ENCODE results near the gene SHLD1.
"Not testable (repeated sequence)": the region's sequence is repeated elsewhere in the genome, so short reads cannot be mapped to it uniquely, and the experiment has no call there.

The SHLD1 gene, protein sequence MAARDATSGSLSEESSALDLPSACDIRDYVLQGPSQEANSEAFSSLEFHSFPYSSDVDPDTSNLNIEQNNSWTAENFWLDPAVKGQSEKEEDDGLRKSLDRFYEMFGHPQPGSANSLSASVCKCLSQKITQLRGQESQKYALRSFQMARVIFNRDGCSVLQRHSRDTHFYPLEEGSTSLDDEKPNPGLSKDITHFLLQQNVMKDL

DNA sequence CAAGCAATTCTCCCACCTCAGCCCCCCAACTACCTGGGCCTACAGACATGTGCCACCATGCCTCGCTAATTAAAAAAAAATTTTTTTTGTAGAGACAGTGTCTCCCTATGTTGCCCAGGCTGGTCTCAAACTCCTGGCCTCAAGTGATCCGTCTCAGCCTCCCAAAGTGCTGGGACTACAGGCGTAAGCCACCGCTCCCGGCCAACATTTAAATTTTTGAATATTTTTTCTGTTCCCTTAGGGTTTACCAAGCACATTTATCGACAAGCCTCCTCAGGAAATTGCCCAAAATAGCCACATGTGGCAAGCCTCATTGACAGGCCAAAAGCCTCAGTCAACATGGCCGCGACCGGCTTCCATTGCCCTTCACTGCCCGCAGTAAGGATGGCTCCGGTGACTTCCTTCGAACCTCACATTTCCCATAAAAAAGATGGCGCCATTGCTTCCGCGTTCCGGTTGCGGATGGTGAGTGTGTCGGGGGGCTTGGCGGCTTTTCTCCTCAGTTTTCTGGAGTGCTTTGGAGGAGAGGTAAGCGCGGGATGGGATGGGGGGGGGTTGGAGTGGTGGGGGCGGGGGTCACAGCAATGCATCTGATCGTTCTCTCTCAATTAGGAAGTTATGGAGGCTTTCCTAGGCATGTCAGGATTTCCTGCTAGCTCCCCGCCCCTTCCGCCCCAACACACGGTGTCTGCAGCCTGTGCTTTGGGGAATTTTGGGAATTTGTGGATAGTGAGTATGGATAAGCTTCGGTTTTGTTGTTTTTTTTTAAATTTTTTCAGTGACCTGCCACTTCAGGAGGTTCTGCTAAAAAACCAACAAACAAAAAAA, at the start of gene SHLD1:
TSS of gene SHLD1 (plus strand) at position 450 of the 828 bp plus-strand sequence. CDS start 22,465 bp downstream, outside the sequence.
- peak; percentile 94 to 97 for DNase-seq

DNA sequence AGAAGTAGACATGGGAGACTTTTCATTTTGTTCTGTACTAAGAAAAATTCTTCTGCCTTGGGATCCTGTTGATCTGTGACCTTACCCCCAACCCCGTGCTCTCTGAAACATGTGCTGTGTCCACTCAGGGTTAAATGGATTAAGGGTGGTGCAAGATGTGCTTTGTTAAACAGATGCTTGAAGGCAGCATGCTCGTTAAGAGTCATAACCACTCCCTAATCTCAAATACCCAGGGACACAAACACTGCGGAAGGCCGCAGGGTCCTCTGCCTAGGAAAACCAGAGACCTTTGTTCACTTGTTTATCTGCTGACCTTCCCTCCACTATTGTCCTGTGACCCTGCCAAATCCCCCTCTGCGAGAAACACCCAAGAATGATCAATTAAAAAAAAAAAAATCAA, 47.9 kb upstream of the SHLD1 start:
- DNase-seq, result not testable (repeated sequence)

DNA sequence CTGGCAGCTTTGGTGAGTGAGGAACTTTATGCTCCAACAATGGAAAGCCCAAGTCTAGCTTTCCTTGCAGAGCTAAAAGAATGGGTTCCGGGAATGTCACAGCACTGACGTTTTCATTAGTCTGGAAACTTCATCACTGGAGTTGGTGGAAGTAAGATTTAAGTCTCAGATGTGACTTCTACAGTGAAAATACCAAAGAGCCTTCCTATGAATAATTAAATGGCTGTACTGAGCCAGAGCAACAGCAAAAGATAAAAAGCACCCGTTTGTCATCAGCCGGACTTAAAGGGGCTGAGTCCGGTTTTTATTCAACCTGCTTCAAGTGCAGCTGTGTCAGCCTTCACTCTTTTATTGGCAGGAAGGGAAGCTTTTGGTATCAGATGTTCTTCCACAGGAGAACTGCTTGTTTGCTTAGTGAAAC, 46.5 kb upstream of the SHLD1 start:
- DNase-seq, result peak; percentile 38 to 54

DNA sequence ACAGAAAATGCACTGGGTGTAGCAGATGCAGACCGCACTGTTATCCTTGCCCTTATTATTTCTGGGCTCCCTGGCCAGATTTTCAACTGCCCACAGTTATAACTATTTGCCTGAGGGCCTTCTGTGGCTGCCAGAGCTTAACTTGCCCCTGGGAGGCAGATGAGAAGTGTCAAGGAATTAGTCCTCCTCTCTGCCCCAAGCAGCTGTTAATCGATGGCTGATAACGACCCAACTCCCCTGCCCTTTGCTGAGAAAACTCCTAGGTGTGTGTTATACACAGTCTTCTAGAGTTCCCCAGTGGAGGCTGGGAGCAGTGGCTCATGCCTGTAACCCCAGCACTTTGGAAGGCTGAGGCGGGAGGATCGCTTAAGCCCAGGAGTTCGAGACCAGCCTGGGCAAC, 44.4 kb upstream of the SHLD1 start:
- no peak for DNase-seq

DNA sequence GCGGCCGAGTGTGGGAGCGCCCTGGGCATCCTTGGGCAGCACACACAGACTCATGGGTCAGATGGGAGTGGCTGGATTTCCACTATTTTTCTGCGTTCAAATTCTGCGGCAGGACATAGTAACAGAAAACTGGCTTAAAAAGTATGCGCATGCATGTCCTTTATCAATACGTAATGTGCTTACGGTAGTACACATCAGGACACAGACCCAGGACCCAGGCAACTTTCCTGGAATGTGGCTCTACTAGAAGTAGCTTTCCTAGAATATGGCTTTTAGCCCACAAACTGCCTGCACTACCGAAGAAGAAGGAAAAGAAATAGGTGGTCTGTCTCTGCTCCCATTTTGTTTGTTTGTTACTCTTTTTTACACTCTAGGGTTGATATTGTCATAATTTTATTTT, 43.4 kb upstream of the SHLD1 start:
- DNase-seq, result no peak

DNA sequence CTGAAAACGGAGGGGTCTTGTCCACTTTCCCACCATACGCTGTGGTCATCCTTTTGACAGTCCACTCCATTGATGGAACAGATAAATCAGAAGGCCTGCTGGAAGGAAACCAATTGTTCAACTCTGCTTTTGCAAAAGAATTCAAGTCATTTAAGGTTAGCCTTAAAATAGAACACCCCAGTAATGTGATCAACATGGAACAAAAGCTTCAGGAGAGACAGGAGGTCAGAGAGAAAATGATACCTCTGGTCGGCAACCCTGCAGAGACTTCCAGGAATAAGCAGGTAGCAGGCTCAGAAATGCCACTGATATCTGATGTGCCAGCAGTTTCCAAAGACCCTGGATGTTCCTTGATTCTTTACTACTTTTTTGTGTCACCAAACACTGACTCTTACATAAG, 39.6 kb upstream of the SHLD1 start:
- DNase-seq, result no peak

DNA sequence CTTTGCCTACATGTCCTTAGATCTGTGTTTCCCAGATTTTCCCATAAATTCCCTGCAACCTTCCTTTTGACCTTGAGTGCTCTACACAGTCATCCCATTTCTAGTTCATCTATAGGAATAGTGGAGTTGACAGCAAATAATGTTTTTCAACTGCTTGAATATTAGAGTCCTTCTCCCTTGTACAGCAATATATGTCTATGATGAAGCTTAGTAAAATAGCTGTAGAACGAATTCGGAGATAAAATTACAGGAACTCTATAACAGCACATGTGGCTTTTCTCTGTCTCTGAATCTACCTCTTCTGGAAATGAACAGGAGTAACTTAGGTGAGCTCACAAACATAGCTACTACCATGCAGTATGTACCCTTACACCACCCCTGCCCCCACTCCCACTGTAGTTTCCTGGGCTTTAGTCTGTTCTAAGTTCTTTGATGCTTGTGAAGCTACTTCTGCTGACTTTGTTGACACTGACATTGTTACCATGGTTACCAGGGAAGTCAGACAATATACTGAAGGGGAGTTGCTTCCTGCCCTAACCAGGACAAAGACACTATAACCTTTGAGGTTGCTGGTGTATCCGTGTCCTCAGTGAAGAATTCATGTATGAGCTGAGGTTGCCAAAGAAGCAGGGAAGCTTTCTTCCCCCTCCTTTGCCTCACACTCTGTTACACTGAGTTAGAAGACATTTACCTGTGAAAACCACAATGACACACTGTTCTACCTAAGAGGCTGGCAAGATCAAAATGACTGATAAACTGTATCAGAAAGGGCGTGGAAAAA, 35.8 kb upstream of the SHLD1 start:
- peak in 1 of 2 experiments; percentile 40 for DNase-seq

DNA sequence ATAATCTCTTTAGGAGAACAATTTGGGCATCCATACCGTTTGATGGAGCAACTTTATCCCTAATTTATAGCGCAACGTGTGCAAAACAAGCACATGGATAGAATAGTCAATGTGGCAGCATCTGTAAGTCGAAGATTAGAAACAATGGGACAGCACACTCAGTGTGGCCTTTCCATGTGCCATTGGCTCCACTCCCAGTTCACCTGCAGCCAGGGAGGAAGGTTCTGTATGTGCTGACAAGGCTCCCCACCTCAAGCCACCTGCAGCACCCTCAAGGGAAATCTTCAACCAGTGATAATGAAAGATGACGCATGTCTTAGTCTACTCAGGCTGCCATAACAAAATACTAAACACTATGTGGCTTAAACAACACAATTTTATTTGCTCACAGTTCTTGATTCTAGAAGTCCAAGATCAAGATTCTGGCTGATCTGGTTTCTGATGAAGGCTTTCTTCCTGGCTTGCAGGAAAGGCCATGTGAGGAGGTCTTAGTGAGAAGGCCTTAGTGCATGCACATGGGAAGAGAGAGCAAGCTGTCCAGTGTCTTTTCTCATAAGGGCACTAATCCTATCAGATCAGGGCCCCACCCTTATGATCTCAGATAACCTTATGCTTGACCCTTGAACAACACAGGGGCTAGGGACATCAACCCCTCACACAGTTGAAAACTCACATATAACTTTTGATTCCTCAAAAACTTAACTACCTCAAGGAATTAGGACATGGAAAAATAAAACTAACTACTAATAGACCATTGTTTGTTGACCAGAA, 34.9 kb upstream of the SHLD1 start:
- no peak for DNase-seq

DNA sequence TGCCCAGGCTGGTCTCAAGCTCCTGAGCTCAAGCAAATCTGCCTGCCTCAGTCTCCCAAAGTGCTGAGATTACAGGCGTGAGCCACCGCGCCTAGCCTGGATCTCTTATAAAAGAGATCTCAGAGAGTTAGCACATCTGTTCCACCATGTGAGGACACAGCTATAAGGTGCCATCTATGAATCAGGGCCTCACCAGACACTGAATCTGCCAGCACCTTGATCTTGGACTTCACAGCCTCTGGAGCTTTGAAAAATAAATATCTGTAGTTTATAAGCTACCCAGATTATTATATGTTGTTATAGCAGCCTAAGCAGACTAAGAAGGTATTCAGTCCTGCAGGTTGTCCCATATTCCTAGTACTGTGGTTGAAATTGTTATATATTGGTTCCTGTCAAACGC, 33.2 kb upstream of the SHLD1 start:
- DNase-seq, result no peak

DNA sequence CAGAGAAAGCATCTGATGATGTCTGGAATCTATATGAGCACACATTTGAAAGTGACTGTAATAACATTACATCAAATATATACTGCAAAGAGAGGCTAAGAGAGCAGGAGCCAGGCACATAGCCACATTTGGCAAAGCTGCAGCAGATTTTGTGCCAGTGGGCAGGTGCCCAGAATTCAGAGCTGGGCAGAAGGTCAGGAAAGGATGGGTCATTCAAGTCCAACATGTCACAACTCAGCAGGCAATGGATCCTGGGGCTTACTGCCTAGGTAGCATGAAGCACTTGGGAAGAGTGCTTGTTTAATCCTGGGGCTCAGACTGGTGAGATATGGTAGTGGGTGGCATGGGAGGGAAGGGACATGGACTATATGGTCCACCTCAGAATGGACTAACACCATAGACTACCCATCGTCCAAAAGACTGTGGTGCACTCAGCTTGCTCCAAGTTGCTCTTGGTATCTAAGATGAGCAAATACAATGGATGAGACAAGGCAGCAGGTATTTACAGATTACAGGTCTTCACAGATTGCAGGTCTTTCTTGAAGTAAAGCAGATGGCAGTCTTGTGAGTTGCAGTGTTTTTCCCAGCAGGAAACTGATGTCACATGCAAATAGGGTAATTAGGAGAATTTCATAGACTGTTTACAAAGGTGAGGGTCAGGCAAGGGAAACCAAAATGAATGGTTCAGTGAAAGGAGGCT, 31.2 kb upstream of the SHLD1 start:
- DNase-seq, result no peak

DNA sequence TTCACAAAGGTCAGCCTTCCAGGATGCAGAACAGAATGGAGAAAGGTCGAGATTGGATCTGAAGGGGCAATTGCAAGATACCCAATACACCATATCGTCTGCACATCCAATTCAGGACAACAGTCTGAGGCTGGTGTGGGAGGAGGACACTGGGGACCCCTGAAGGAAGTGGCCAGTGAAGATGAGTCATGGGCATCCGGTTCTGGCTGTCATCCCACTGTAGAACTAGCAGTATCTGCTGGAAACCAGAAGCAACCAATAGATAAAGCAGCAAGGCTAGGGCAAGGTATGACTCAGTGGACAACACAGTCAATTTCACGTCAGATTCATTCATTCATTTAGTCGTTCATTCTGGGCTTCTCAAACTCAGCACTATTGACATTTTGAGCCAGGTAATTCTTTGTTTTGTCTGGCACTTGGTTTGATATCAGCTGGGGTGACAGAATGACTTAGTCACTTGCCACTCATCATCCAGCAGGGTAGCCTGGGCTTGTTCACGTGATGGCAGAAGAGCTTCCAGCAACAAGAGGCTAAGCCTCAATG, 30.3 kb upstream of the SHLD1 start:
- DNase-seq, result no peak

DNA sequence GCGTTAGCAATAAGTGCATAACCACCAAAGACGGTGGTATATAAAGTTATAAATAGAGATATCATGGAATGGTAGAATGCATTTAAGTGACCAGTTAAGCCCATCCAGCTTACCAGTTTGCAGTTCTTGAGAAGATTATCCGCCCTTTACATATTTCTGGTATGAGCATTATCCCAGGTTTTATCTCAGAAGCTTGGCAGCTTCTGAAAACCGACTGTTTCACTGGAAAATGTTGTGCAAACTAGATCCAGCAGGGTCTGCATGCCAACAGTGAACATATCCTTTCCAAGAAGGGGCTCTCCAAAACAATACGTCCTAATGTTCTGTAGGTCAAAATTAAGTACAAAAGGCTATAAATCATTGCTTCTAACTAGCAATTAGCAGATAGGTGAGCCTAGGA, 29.5 kb upstream of the SHLD1 start:
- DNase-seq, result no peak

DNA sequence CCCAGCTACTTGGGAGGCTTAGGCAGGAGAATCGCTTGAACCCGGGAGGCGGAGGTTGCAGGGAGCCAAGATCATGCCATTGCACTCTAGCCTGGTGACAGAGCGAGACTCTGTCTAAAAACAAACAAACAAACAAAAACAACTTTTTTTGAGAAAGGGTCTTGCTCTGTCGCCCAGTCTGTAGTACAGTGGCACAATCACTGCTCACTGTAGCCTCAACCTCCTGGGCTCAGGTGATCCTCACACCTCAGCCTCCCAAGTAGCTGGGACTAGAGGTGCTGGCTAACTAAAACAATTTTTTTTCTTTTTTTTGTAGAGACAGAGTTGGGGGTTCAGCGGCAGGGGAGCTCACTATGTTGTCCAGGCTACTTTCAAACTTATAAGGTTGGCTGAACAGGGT, 28.8 kb upstream of the SHLD1 start:
- not testable (repeated sequence) for DNase-seq

DNA sequence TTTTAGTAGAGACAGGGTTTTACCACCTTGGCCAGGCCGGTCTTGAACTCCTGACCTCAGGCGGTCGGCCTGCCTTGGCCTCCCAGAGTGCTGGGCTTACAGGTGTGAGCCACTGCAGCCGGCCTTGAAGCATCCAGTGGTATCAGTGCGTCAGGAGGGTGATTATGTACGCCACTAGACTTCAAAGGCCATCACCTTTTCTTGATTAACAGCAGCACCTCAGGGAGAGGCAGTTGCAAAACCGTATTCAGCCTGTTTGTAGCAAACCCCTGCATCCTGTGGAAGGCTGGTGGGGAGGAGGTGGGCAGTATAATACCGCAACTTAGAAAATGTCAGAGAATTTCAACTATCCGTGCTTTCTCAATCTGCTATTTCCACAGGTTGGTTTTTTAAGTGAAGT, 27.3 kb upstream of the SHLD1 start:
- DNase-seq, result no peak

DNA sequence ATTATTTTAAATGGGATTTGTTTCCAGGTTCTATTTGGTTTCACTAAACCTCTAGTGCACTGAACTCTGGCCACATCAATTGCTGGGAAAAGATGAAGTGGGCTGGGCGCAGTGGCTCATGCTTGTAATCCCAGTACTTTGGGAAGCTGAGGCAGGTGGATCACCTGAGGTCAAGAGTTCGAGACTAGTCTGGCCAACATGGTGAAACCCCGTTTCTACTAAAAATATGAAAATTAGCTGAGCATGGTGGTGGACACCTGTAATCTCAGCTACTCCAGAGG, 25.1 kb upstream of the SHLD1 start:
- not testable (repeated sequence) for DNase-seq

DNA sequence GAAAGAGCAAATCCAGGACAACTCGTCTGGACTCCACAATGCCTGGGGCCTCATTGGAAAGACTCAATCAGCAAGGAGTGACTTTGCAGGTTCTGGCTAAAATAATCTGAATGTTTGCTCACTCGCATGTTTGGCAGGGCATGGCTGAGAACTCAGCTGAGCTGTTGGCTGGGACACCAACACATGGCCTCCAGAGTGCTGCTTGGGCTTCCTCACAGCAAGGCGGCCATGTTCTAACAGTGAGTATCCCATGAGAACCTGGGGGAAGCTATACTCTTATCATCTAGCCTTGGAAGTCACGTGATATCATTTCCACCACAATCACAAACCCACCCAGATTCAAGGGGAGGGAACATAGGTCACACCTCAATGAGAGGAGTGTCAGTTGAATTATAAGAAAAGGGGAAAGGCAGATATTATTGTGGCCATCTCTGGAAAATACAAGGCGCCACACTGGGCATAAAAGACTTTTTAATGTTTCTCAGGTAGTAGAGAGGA, 23.1 kb upstream of the SHLD1 start:
- DNase-seq, result no peak

DNA sequence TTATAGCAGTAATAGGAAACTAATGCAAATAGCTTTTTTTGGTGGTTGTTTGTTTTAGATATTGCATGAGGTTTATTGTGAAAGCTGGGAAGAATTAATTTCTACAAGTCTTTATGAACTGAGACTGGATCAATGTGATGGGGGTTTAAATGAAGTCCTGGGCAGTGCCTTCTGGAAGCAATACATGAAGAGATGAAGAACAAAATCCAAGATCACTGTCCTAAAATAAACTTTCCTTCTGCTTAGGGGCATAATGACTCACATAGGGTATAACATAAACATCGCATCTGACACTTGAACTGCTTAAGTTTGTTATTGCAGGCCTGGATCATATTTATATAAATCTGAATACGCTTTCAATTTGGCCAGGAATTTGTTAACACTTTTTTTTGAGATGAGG, 20.9 kb upstream of the SHLD1 start:
- DNase-seq, result no peak

DNA sequence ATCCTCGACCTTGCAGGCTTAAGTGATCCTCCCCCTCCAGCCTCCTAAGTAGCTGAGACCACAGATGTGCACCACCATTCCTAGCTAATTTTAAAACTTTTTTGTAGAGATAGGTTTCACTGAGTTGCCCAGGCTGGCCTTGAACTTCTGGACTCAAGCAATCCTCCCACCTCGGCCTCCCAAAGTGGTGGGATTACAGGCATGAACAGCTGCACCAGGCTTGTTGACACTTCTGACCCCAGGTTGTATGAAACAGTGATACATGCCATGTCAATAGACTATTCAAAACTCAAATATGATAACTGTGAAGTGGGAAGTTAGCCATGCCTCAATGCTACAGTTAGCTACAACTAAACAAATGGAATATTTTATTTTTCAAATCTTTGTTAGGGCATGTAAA, 20.1 kb upstream of the SHLD1 start:
- DNase-seq, result no peak

DNA sequence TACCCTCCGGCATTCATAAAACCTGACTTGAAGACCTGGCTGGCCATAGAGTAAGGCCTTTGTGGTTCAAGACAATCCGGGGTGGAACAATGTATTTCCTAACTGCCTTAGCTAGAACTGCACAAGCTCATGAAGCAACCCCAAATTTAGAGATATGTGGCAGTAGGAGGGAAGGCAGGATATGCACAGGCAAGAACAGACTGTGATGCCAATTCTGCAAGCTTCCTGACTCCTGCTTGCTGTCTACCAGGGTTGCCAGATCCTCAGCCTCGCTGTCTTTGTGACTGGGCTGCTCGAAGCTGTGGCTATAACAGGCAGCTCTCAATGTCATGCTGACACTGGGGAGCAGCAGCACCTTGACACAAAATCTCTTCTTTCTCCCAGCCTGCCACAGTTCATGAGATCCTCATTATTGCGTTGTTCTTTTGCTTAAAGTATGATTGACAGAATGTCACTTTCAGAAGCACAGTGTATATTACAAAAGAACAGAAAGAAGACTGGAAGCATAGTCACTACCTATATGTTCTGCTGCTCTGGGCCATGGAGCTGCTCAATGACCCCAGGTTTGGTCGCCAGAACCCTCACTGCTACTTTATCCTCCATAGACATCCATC, 18.3 kb upstream of the SHLD1 start:
- peak in 1 of 2 experiments; percentile 26 for DNase-seq

DNA sequence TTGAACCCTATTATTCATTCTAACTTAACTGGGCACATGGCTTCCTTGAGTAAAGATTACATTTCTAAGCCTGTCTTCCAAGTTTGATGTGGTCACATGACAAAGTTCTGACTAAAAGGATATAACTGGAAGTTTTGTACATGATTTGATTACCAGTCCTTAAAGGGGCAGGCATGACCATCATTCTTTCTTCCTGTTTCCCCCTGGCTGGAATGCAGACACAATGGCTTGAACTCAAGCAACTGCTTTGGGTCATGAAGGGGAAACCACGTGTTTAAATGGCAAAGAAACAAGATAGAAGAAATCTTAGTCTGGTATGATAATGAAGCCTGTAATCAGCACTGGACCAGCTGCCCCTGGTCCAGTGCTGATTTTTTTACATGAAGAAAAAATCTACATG, 15.6 kb upstream of the SHLD1 start:
- no peak for DNase-seq

DNA sequence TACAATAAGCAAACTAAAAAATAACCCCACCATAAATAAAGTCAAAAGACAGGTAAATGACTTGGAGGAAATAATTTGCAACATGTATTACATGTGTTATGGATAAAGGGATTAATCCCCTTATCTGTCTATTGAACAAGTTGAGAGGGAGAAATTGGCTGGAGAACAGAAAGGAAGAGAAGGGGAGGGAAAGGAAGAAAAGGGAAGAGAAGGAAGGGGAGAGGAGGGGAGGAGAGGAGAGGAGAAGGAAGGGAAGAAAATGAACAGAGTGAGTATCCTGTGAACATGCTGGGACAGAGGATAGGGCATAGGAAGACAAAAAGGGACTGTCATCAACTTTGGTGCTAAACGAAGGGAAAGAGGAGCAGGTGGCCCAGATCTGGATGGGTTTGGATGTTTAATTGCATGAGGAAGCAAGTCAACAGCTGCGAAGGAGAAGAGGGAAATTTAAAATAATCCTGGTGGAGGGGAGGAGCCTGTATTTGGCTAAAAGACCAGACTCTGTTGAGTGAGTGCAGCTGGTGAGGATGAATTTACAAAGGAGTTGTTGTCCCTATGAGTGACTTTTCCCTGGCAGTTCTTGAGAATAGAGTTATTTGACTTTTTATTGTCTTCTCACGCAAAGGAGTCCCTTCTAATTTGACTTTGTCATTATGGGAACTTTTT, 14.2 kb upstream of the SHLD1 start:
- peak; percentile 54 to 64 for DNase-seq
